ENCODE results near the gene HOMER2.

GRCh38 chr15:82918162-82918561, 34.4 kb downstream of the HOMER2 start:
- no peak for TF ChIP-seq CTCF (IDR thresholded peaks at IDR 0.05; ENCODE audit: extremely low read depth in 1 of 2, insufficient read depth in 1 of 2, low read depth in 1 of 2, low read length in 2 of 2)
- no peak for TF ChIP-seq POLR2A (IDR thresholded peaks at IDR 0.05; ENCODE audit: low read depth, low read length)
- no peak for TF ChIP-seq POLR2AphosphoS5 (IDR thresholded peaks at IDR 0.05; ENCODE audit: insufficient read depth, low read depth, low read length)
- TF ChIP-seq JUN (IDR thresholded peaks at IDR 0.05; ENCODE audit: borderline replicate concordance, insufficient read depth, insufficient read length, low read depth), result no peak
- no peak for TF ChIP-seq GATA2 (IDR thresholded peaks at IDR 0.05; ENCODE audit: insufficient read depth, insufficient read length, low read depth, low read length)

All from endothelial cell of umbilical vein (primary cell).